Activated naive CD4-positive, alpha-beta T cell treated with anti-CD3 and anti-CD28 coated beads, Interleukin-2, amount 50 U/mL, for 24 hours (primary cell): ENCODE data around the gene SPECC1.
"Not testable (repeated sequence)": the region's sequence is repeated elsewhere in the genome, so short reads cannot be mapped to it uniquely, and the experiment has no call there.

Source experiments
- H3K27ac Mint-ChIP-seq: one replicate; pipeline ENCODE4 v1.8.0; 2021; ENCODE audit warnings: mild to moderate bottlenecking, mixed read lengths
- H3K27me3 Mint-ChIP-seq: one replicate; pipeline ENCODE4 v1.8.0; 2021; ENCODE audit warnings: mixed read lengths
- H3K36me3 Mint-ChIP-seq: one replicate; pipeline ENCODE4 v1.8.0; 2021; ENCODE audit warnings: mixed read lengths
- H3K4me1 Mint-ChIP-seq: one replicate; pipeline ENCODE4 v1.8.0; 2021; ENCODE audit warnings: mixed read lengths
- H3K4me3 Mint-ChIP-seq: one replicate; pipeline ENCODE4 v1.8.0; 2021; ENCODE audit warnings: mild to moderate bottlenecking, mixed read lengths
- H3K9me3 Mint-ChIP-seq: one replicate; pipeline ENCODE4 v1.8.0; 2021; ENCODE audit warnings: mixed read lengths

The SPECC1 gene

DNA sequence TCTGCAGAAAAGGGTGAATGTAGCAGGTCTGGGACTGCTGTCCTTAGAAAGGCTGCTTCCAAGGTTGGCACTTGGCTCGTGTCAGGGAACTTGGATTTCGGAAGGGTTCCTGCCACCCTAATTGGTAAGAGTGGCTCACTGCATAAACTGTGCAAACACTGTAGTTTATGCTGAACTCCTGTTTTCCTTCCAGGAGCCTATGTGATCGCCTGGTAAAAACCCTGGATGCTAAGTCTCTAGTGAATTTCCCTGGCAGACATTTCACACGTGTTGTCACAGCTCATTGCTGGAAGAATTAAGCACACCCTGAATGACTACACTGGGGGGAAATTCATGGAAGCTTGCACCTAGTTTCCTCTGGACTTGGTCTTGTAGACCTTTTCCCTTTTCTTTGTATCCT lies 140.1 kb downstream of the SPECC1 start:
- H3K27me3 Mint-ChIP-seq, result no peaks in the 10 kb centered on the region
- H3K4me3 Mint-ChIP-seq, result no peak overlapping the region
- no peaks in the 10 kb centered on the region for H3K4me1 Mint-ChIP-seq
- no peaks in the 10 kb centered on the region for H3K9me3 Mint-ChIP-seq
- no peak overlapping the region for H3K27ac Mint-ChIP-seq
- H3K36me3 Mint-ChIP-seq, result no peaks in the 10 kb centered on the region

DNA sequence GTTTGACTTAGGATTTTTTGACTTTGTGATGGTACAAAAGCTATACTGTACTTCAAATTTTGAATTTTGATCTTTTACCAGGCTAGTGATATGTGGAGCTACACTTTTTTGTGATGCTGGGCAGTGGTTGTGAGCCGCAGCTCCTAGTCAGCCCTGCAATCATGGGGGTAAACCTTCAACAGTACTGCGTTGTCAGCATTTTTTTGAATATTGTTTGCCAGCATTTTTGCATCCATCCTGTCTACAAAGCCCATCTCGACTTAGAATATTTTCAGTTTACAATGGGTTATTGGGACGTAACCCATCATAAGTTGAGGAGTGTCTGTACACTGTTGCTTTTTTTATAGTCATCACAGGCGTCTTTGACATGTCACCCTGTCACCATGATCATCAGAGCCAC lies 142.0 kb downstream of the SPECC1 start:
- Mint-ChIP-seq H3K9me3 (no peaks in the 10 kb centered on the region), H3K4me3 (no peak overlapping the region), H3K27ac (no peak overlapping the region), H3K4me1 (no peaks in the 10 kb centered on the region), H3K27me3 (no peaks in the 10 kb centered on the region), H3K36me3 (no peaks in the 10 kb centered on the region)

DNA sequence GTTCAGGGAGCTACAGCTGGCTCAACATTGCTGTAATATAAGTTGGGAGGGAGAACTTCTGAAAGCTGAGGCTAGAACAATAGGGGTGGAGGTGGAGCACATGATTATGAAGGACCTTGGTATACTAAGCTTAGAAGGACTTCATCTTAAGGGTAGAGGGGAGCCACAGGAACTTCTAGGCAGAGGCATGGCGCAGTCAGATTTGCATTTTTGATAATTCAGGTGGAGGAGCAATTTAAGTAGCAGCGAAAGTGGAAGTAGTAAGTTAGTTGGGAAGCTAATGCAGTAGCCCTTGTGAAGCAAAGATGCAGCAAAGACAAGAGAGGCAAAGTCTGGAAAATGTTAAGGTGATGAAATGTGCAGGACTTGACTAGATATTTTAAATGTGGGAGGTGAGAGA lies 144.1 kb downstream of the SPECC1 start:
- no peak overlapping the region for H3K4me3 Mint-ChIP-seq
- H3K36me3 Mint-ChIP-seq, result no peaks in the 10 kb centered on the region
- no peak overlapping the region for H3K27ac Mint-ChIP-seq
- no peaks in the 10 kb centered on the region for H3K27me3 Mint-ChIP-seq
- H3K9me3 Mint-ChIP-seq, result no peaks in the 10 kb centered on the region
- H3K4me1 Mint-ChIP-seq, result peaks cover 4% of the 10 kb centered on the region

DNA sequence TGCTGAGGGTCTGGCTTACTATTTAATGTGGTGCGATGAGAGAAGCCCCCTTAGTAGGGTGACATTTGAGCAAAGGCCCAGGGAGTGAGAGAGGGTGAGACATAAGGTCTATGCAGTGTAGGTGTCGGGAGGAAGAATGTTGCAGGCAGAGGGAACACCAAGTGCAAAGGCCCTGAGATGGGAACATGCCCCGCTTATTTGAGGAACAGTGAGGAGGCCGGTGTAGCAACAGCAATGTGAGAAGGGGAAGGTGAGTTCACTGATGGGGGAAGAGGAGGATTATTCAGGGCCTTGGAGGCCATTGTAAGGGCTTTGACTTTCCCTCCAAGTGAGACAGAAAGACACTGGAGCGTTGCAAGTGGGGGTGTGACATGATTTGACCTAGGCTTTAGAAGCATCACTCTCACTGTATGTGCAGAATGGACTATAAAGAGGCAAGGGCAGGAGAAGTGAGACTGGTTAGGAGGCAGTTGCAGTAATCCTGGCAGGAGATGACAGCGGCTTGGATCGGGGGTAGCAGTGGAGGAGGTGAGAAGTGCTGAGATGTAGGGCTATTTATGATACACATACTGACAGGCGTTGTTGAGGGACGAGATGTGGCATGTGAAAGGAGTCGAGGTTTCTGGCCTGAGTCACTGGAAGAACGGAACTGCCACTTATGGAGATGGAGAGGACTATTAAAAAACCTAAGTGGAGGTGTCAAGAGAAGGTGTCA lies 145.3 kb downstream of the SPECC1 start:
- Mint-ChIP-seq H3K4me1 (peaks cover 4% of the 10 kb centered on the region), H3K4me3 (no peak overlapping the region), H3K36me3 (no peaks in the 10 kb centered on the region), H3K27ac (no peak overlapping the region), H3K9me3 (no peaks in the 10 kb centered on the region), H3K27me3 (no peaks in the 10 kb centered on the region)

DNA sequence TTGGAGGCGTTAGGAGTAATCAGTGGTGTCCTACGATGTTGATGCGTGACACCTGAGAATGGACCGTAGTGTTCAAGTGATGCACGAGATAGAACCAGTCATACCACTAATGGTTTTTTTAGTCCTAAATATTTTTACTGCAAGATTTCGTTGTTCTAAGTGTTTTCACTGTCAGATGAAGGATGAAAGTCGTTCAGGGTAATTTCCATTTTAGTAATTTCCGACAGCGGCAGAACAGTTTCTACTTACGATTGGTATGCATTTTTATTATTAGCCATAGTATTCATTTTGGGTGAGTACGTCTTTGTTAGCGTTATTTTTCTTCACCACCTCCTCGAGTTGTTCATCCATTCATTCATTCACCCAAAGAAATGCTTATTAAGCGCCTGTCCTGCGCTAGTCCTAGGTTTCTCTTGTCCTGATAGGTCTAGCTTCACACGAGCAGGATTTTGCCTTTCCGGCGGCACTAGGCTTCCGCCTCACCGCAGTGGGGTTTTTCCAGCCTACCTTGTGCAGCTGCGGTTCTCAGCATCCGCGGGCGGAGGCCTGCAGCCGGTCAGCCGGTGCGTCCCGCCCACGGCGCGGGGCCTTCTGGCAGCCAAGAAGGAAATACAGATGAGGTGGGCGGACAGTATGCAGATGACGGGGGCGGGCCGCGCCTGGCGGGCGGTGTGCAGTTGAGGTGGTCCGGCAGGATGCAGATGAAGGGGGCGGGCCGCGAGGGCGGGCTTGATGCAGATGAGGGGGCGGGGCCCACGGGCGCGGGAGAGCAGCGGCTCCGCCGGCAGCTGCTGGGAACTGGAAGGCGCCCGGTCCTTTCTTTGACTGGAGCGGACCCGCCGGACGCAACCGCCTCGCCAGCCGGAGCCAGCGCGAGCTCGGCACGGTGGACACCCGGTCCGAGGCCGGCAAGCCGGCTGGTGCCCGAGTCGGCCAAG lies 146.4 kb downstream of the SPECC1 start:
- H3K9me3 Mint-ChIP-seq, result no peaks in the 10 kb centered on the region
- H3K27ac Mint-ChIP-seq, result peak overlapping the region; percentile 76
- H3K27me3 Mint-ChIP-seq, result no peaks in the 10 kb centered on the region
- peaks cover 4% of the 10 kb centered on the region for H3K4me1 Mint-ChIP-seq
- H3K36me3 Mint-ChIP-seq, result no peaks in the 10 kb centered on the region
- no peak overlapping the region for H3K4me3 Mint-ChIP-seq

DNA sequence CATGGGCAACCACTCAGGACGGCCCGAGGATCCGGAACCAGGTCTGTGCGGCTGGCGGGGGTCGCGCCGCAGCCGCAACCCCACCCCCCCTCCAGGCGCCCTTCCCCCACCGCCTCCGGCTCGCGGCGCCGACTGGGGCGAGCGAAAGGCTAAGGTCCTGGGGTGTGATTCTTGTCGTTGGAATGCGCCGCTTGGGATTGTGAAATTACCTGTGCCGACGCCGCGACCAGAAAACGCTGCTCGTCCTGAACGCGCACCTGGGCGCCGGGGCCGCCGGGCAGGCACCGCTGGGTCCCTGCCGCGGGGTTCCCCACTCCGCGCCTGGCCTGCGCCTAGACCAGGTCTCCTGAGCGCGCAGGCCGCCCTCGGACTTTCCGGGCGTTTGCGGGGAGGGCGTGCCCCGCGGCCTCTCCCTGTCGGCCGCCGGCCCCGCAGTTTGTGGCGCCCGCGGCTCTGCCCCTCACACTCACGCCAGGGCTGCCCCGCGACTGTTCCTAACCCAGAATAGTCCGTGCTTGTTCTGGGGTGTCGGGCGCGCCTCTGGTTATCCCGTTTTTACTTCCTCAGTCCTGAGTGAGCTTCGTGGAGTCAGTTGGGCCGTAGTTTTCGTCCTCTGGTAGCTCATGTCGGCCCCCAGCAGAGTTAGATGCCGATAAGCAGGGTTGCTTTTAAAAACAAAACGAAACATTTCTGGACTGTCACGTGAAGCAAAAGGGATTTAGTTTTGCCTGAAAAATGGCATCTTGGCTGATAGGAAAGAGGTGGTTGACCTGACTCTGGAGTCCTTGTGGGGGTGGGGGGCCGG lies 147.2 kb downstream of the SPECC1 start:
- Mint-ChIP-seq H3K9me3 (no peaks in the 10 kb centered on the region), H3K27me3 (no peaks in the 10 kb centered on the region), H3K4me1 (peaks cover 4% of the 10 kb centered on the region), H3K36me3 (no peaks in the 10 kb centered on the region), H3K27ac (no peak overlapping the region), H3K4me3 (peak overlapping the region; percentile 86)

DNA sequence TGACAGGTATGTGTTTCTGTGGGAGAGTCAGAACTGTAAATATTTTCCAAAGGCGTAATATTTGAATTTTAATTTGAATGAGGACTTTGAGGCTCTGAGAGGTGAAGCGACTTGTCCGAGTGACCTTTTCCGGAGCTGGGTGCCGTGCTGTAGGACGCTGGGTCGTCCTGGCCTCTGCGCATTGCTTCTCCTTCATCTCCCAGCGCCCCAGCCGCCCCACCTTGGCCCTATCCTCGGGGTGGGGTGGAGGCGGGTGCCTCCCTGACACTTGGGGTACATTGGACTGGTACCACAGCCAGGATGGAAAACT lies 147.8 kb downstream of the SPECC1 start:
- Mint-ChIP-seq H3K27ac (no peak overlapping the region), H3K4me1 (peaks cover 4% of the 10 kb centered on the region), H3K27me3 (no peaks in the 10 kb centered on the region), H3K9me3 (no peaks in the 10 kb centered on the region), H3K36me3 (no peaks in the 10 kb centered on the region), H3K4me3 (peak overlapping the region; percentile 86)

DNA sequence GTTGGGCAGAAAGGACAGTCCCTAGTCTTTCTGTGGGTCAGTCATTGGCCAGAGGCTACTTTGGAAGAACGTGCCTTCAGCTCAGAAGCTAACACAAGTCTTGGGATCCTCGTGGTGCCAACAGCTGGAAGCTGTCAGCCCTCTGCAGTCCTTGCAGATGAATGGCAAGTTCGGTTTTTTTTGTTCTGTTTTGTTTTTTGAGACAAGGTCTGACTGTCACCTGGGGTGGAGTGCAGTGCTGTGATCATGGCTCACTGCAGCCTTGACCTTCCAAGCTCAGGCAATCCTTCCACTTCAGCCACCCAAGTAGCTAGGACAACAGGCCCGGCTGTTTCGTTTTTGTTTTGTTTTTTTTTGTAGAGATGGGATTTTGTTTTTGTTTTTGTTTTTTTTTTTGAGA lies 149.4 kb downstream of the SPECC1 start:
- H3K9me3 Mint-ChIP-seq, result no peaks in the 10 kb centered on the region
- H3K4me1 Mint-ChIP-seq, result peaks cover 4% of the 10 kb centered on the region
- H3K36me3 Mint-ChIP-seq, result no peaks in the 10 kb centered on the region

DNA sequence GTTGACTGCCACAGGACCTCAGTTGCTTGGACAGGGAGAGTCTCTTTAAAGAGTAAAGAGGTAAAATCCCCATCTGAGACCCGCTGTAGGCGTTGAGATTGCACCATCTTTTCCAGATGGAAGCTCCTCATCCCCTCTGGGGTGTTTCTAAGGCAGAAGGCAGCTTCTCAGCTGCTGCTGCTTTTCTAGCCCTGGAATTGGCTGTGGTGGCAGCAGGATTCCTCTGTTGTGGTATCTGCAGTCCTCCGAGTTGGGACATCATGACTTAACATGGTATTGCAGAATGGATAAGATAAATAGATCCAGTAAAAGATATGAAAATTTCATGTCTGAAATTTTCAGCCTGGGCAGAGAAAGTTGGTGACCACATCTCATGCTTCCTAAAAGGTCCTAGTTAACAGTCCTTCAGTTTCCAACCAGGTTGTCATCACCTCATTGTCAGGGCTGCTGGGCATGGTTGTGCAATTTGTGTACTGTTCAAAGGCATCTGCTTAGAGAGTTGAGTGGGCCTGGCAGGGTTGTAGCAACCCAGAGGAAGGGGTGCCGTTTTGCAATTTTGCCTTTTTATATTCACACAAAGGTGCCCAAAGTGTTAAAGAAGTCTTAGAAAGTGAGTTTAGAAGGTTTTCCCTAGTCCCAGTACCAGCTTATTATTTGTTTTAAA lies 150.4 kb downstream of the SPECC1 start:
- H3K27me3 Mint-ChIP-seq, result no peaks in the 10 kb centered on the region
- no peaks in the 10 kb centered on the region for H3K9me3 Mint-ChIP-seq
- no peaks in the 10 kb centered on the region for H3K36me3 Mint-ChIP-seq
- no peak overlapping the region for H3K4me3 Mint-ChIP-seq
- H3K27ac Mint-ChIP-seq, result no peak overlapping the region
- H3K4me1 Mint-ChIP-seq, result peaks cover 4% of the 10 kb centered on the region

More for the DNA sequence above, 149.4 kb downstream of the SPECC1 start:
- Mint-ChIP-seq H3K27me3 (no peaks in the 10 kb centered on the region), H3K27ac (no peak overlapping the region), H3K4me3 (no peak overlapping the region)

DNA sequence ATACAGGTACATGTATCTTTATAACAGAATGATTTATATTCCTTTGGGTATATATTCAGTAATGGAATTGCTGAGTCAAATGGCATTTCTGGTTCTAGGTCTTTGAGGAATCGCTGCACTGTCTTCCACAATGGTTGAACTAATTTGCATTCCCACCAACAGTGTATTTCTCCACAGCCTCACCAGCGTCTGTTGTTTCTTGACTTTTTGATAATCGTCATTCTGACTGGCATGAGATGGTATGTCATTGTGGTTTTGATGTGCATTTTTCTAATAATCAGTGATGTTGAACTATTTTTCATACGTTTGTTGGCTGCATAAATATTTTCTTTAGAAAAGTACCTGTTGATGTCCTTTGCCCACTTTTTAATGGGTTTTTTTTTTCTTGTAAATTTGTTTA lies 156.4 kb downstream of the SPECC1 start:
- H3K9me3 Mint-ChIP-seq, H3K27me3 Mint-ChIP-seq, H3K27ac Mint-ChIP-seq, H3K36me3 Mint-ChIP-seq, H3K4me1 Mint-ChIP-seq, H3K4me3 Mint-ChIP-seq: not testable (repeated sequence)

DNA sequence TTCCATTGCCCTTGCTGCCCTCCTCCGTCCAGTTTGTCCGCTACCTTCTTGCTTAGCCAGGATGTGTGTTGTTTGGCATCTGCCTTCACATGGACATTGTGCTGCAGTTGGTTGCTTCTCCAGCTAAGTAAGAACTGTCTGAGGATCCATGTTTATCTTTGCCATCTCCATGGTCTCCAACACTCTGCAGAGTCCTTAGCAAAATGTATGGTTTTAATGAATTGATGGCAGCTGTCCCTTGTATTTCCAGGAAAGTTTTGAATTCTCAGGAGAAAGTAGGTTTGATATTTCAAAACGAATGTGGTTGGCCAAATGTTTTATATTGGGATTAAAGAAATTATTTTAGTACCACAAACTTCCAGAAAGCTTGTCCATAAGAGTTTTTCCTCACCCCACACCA lies 160.9 kb downstream of the SPECC1 start:
- Mint-ChIP-seq H3K36me3 (no peaks in the 10 kb centered on the region), H3K27me3 (no peaks in the 10 kb centered on the region), H3K27ac (no peak overlapping the region), H3K4me3 (no peak overlapping the region), H3K4me1 (no peaks in the 10 kb centered on the region), H3K9me3 (no peaks in the 10 kb centered on the region)

DNA sequence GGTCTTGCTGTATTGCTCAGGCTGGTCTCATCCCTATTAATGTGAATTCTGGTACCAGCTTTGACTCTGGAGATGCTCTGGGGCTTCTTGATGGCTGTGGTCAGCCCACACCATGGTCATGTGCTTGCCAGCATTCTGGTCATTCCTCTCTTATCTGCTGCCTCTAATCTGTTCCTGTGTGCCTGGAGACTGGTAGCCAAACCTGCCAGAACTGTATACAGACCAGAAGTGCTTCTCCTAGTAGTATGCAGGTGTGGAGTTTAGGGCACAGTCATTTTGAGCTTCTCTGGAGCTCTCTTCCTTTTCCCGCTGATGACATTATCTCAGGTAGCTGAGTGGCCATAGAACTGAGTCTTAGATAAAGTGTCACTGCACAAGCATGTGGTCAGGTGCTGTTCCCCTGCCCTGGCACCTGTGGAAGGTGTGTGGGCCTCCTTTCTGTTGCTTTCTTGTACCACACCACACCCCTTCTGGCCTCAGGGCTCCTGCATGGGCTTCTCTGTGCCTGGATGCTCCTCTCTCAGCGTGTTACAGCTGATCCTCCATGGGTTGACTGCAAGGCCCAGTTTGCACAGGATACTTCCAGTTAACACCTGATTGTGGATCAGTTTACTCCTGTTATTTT lies 162.7 kb downstream of the SPECC1 start:
- H3K4me1 Mint-ChIP-seq, result no peaks in the 10 kb centered on the region
- no peaks in the 10 kb centered on the region for H3K9me3 Mint-ChIP-seq
- peaks cover under 1% of the 10 kb centered on the region for H3K27me3 Mint-ChIP-seq
- H3K27ac Mint-ChIP-seq, result no peak overlapping the region
- no peak overlapping the region for H3K4me3 Mint-ChIP-seq
- H3K36me3 Mint-ChIP-seq, result no peaks in the 10 kb centered on the region

DNA sequence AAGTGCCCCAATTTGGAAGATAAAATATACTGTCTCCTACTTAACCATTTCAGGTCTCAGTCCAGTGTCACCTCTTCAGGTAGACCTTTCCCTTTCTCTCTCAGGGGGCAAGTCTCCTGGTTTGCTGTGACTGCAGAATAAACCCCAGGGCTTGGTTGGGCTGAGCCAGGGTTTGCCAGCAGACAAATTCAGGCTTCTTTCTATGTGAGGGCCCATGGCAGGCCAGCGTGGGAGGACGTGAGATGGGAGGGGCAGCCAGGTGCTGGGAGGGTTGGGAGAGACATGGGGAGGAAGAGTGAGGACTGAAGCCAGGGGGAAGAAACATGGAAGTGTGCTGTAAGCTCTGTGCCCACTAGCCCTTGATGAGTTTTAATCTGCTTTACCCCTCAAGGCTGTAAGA lies 163.2 kb downstream of the SPECC1 start:
- Mint-ChIP-seq H3K4me3 (no peak overlapping the region), H3K4me1 (no peaks in the 10 kb centered on the region), H3K27me3 (peaks cover 1% of the 10 kb centered on the region), H3K9me3 (no peaks in the 10 kb centered on the region), H3K36me3 (no peaks in the 10 kb centered on the region), H3K27ac (no peak overlapping the region)

DNA sequence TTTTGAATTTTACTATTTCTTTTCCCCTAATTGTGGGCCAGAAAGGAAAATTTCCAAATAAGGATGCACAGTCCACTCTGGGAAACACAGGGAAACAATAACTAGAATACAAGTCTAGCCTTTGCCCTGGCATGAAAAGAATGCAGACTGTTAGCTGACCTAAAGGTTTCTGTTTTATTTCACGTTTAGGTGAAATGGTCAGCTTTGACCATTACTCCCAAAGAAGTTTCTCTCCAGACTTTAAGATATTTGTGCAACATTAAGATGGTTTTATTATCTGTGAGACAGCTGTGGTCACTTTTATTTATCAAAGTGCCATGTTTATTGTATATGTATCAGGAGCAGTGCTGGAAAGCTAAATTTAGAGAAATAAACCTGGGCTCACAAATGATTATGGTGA lies 163.9 kb downstream of the SPECC1 start:
- H3K36me3 Mint-ChIP-seq, result no peaks in the 10 kb centered on the region
- no peak overlapping the region for H3K4me3 Mint-ChIP-seq
- peaks cover 1% of the 10 kb centered on the region for H3K27me3 Mint-ChIP-seq
- H3K9me3 Mint-ChIP-seq, result no peaks in the 10 kb centered on the region
- H3K4me1 Mint-ChIP-seq, result no peaks in the 10 kb centered on the region
- H3K27ac Mint-ChIP-seq, result no peak overlapping the region

DNA sequence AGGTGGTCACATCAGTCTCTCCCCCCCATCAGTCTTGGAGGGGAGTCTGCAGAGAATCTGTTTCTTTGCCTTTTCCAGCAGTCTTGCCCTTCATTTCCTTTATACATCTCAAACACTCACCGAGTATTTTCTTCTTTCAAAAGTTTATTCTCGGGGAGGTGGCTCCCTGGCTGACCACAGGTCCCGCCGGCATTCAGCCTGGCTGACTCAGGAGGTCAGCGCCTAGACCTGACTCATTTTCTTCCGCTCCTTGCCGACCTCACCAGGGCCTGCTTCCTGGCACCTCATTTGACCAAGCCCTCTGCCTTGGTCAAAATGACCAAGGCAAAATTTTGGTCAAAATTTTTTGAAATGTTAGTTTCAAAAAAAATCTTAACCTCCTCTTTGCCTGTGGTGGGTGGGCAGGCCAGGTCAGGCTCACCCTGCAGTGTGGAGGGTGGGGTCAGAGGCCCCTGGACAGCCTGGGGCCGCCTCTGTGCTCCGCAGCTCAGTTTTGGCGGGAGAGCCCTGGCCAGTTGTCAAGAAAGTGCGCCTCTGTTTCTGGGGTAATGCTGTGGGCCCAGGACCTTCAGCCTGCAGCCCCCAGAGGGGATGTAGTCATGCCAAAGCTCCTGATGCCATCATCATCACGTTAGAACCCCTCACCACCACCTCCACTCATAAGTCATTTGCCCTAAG lies 165.6 kb downstream of the SPECC1 start:
- H3K4me1 Mint-ChIP-seq, result no peaks in the 10 kb centered on the region
- no peaks in the 10 kb centered on the region for H3K36me3 Mint-ChIP-seq
- no peaks in the 10 kb centered on the region for H3K9me3 Mint-ChIP-seq
- H3K4me3 Mint-ChIP-seq, result no peak overlapping the region
- H3K27ac Mint-ChIP-seq, result no peak overlapping the region
- H3K27me3 Mint-ChIP-seq, result peaks cover 1% of the 10 kb centered on the region
